ENCODE measurements around the gene LAMA2.

DNA sequence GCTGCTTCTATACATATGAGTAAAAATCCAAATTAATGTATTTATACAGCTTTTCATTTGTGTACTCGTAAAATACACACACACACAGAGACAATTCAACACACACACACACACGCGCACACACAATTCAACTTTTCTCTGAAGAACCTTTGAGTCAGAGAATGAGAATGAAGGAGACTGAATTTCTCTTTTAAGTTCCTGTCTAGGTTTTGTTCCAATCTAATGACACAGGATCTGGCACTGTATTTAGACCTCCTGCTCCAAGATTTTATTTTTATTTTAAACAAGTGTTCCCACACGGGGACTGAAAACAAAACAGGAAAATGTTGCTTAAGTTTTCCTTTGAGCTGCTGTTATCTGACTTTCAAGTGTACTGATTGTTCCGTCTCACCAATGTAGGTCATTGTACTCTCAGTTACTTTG is 250.8 kb downstream of the LAMA2 start:
- TF ChIP-seq, protein P1, sequence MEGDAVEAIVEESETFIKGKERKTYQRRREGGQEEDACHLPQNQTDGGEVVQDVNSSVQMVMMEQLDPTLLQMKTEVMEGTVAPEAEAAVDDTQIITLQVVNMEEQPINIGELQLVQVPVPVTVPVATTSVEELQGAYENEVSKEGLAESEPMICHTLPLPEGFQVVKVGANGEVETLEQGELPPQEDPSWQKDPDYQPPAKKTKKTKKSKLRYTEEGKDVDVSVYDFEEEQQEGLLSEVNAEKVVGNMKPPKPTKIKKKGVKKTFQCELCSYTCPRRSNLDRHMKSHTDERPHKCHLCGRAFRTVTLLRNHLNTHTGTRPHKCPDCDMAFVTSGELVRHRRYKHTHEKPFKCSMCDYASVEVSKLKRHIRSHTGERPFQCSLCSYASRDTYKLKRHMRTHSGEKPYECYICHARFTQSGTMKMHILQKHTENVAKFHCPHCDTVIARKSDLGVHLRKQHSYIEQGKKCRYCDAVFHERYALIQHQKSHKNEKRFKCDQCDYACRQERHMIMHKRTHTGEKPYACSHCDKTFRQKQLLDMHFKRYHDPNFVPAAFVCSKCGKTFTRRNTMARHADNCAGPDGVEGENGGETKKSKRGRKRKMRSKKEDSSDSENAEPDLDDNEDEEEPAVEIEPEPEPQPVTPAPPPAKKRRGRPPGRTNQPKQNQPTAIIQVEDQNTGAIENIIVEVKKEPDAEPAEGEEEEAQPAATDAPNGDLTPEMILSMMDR (IDR thresholded peaks at IDR 0.05), result no peak
- no peak for TF ChIP-seq POLR2A (IDR thresholded peaks at IDR 0.05)
